Activated CD4-positive, CD25-positive, alpha-beta regulatory T cell treated with anti-CD3 and anti-CD28 coated beads, Interleukin-2, amount 50 U/mL, for 24 hours (primary cell): ENCODE measurements around the gene RORC.
A peak's percentile ranks its signal among the peaks of the same experiment; 100 is the strongest.

ENCODE experiments used
- ATAC-seq, 2 donors: fragments of 150-1000 bp; cut with Tn5 transposase; one replicate each; pipeline ENCODE4 v1.10.0; 2021; ENCODE audit warnings: mild to moderate bottlenecking in 1 of 2, moderate library complexity in 1 of 2

RORC gene

GRCh38 chr1:151825751-151826660 is 5.6 kb downstream of the RORC start:
- ATAC-seq, result peak in 1 of 2 donors; percentile 7

- no peak for ATAC-seq
Measured at GRCh38 chr1:151825204-151825603, 6.4 kb downstream of the RORC start.

- no peak for ATAC-seq
Measured at GRCh38 chr1:151823175-151823574, 8.4 kb downstream of the RORC start.

- peak; percentile 18 to 28 for ATAC-seq
Measured at GRCh38 chr1:151822404-151822803, 9.2 kb downstream of the RORC start.

GRCh38 chr1:151820940-151821339 is 10.7 kb downstream of the RORC start:
- ATAC-seq, result peak in 1 of 2 donors; percentile 26

DNA sequence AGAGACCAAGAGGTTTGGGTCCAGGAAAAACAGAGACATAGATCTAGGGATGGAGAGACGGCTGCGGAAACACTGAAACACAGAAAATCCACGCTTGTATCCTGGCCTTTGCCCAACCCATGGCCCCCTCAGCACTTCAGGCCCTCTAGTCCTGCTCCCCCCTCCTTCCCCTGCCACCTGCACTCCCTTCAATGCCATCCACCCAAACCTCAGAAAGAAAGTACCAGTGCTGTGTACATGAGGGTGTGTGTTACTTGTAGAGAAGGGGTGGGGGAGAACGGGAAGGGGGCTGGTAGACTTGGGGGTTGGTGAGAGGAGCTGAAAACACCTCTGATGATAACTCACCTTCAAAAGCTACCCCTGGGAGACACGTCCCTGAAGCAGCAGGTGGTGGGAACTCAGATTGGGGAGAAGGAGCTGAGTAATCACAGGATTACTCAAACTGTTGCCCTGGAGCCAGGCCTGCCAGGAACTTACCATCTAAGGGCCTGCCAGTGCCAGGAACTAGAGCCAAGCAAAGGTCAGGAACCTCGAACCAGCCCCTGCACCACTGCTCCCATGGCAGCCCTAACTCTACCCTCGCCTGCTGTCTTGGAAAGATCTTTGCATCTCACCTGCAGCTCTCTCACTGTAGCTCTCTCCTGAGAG is 11.5 kb downstream of the RORC start:
- peak in 1 of 2 donors; percentile 35 for ATAC-seq

- no peak for ATAC-seq
Measured at GRCh38 chr1:151819227-151819835, 12.3 kb downstream of the RORC start.

DNA sequence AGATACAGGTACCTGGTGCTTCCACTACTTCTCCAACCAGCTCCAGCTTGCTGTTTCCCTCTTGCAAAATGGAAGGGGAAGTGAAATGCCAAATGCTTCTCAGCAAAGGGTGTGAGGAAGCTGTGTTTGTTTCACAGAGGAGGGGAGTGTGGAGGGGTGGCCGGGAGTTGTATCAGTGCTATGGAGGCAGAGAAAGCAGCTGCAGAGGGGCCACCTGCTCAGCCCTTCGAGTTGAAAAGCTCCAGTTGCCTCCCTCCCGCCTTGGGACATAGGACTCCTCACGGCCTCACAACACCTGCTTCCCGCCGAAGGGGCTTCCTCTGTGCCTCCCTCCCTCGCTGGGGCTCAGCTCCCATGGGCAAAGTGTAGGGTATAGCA is 14.3 kb downstream of the RORC start:
- no peak for ATAC-seq

DNA sequence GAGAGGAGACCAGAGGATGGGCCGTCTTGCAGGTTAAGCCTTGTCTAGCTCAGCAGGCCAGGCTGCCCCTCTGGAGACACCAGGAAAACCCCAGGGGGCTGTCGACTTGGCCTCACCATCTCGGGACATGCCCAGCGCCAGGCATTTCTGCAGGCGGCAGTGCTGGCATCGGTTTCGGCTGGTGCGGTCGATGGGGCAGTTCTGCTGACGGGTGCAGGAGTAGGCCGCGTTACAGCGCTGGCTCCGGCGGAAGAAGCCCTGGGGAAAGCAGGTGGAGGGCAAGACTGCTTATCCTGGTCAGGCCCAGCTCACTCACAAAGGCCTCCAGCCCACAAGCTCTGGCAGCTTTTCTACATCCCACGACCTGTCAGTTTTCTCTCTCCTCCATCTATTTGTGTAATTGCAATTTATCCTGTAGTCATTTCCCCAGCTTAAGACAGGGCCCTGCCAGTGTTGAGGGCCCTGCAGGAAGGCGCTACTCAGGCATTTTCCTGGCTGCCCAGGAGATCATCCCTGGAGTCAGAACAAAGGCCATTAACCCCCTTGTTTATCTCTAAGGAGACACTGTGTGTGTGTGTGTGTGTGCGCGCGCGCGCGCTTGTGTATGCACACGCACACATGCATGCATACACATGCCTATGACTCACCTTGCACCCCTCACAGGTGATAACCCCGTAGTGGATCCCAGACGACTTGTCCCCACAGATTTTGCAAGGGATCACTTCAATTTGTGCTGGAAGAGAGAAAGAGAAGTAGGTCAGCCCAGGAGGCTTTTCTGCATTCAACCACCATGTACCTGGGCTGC is 14.9 kb downstream of the RORC start:
- ATAC-seq, result no peak

DNA sequence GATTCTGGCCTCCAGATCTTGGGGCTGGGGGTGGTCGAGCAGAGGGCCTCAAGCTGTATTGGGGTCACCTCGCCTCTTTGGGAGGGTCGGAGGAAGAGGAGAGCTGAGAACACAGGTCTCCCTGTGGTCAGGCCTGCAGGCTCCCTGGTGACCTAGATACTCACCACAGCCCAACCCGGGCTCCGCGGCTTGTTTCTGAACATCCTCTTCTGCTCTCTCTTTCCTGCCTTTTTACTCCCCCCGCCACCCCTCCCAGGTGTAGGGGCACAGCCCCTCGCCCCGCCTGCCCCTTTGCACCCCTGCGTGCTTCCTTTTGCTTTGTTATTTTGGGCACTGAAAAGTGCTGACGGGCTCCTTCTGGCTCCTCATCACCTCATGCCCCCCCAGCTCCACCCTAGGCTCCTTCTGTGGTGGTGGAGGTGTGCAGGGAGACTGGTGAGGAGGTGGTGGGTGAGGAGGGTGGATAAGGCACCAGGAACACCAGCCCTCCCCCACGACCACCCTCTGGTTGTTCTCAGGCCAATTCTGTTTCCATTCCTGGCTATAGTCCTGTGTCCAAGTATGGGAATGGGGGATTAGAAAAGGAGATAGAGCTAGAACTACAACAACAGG is 15.8 kb downstream of the RORC start:
- ATAC-seq, result peak in 1 of 2 donors; percentile 27

DNA sequence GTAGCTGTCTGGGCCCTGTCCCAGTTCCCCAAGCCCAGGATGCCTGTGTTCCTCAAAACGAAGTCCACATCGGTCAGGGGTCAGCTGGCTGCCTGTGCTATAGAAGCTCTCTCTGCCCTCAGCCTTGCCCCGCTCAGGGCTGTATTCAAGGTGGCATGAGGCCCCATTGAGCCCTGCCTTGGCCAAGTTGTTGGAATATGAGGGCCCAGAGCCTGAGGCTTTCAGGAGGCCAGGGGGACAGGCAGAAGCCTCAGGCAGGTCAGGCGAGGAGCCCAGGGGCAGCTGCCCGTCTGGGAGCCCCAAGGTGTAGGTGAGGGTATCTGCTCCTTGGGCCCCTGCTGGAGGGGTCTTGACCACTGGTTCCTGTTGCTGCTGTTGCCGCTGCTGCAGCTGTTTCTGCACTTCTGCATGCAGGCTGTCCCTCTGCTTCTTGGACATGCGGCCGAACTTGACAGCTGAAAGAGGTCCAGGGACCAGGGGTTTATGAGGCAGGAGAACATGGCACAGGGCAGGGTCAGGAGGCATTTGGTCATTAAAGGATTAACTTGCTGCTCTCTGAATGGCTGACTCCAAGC is 16.5 kb downstream of the RORC start:
- no peak for ATAC-seq

DNA sequence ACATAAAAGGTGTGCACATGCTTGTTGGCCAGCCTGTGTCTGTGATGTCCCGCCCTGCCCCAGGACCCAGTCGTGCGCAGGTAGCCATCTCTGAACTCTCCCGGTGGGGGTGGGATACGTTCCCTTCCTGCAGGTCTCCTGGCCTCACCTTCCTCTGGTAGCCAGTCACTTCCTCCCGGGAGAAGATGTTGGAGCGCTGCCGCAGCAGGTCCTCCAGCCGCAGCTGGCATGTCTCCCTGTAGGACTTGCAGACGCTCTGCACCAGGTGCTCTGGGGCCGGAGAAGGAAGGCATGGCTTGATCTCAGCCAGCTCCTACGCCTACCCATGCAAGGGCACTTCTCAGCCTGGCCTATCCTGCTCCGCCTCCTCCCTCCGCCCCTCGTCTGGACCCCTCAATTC is 17.2 kb downstream of the RORC start:
- ATAC-seq, result no peak

GRCh38 chr1:151813271-151813977 is 18.2 kb downstream of the RORC start:
- ATAC-seq, result no peak

GRCh38 chr1:151811181-151811580 is 20.4 kb downstream of the RORC start:
- no peak for ATAC-seq

- no peak for ATAC-seq
Measured at GRCh38 chr1:151809985-151810556, 21.5 kb downstream of the RORC start.

- ATAC-seq, result no peak
Measured at GRCh38 chr1:151809290-151809984, 22.2 kb downstream of the RORC start.

GRCh38 chr1:151807766-151808165 is 23.8 kb downstream of the RORC start:
- no peak for ATAC-seq

GRCh38 chr1:151807131-151807530 is 24.5 kb downstream of the RORC start:
- no peak for ATAC-seq

DNA sequence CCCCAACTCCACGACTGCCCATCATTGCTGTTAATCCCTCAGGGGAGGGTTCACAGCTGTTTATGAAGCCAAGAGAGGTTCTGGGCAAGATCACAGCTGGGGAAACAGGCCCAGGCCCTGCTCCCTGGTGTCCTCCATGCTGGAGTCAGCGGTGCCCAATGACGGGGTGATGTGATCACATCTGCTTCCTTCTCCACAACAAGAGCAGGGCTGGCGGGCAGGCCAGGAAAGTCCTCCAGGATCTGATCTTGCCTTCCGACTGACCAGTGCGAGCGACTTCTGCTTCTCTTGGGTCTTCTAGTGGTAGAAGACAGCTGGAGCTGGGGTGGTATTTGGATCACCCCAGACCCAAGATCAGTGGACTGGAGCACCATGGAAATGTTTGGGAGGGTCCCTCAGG is 25.4 kb downstream of the RORC start:
- no peak for ATAC-seq

DNA sequence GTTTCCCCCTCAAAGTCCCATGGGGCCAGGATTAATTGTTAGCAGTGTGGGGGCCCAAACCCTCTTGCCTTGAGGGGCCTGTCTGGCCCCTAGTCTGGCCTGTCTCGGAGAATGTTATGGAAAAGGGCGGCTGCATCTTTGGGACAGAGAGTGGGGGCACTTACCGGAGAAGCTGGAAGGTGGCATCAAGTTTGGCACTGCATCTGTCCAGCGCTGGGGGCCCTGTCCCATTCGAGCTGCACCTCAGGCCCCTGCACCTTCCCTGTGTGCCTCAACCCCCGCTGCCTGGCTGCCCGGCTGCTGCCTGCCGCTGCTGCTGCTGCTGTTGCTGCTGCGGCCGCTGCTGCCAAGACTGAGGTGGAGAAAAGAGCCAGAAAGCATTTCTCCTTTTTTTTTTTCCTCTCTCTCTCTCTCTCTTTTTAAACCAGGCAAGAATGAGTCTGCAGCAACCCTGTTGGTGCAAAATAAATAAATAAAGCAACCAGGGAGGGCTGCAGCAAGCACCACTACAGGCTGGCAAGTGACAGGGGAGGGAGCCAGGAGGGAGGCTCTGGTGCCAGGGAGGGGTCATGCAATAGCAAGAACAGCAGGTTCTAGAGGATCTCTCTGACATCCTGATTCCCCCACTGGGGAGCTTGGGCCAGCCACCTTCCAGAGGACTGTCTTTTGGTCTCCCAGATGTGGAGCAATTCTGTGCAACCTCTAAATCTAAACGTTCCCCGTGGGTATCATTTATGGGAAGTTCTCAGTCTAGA is 26.4 kb downstream of the RORC start, which contains the start of gene LINGO4:
Gene LINGO4 (minus strand): TSS at position 354 of the 755 bp plus-strand sequence. CDS start 2,715 bp downstream, outside the sequence.
- no peak for ATAC-seq
